ENCODE results near the gene CAMTA1.

The CAMTA1 gene

DNA sequence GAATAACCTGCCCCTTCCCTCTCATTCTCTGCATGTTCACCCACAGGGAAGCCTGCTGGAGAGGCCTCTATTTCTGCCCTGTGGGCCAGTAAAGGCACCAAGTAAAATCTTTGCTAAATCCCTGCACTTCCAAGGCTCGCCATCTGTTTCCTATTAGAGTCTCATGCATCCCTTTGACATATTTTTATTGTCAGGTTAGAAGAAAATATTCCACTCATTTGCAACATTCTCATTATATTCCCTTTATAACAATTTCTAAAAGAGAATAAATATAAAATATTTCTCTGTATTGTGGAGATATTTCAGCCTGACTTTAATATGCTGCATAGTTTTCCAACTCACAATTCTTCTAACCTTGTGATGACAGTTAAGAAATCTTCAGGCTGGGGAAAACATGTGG lies 645.4 kb downstream of the CAMTA1 start:
- DNase-seq (ENCODE audit: low read depth) = no peak
- TF ChIP-seq CTCF (IDR thresholded peaks at IDR 0.05; ENCODE audit: insufficient read depth, low read depth, low read length, missing control alignments) = no peak
- H3K4me3 ChIP-seq (ENCODE audit: low read depth, low read length) = no peak overlapping the region

DNA sequence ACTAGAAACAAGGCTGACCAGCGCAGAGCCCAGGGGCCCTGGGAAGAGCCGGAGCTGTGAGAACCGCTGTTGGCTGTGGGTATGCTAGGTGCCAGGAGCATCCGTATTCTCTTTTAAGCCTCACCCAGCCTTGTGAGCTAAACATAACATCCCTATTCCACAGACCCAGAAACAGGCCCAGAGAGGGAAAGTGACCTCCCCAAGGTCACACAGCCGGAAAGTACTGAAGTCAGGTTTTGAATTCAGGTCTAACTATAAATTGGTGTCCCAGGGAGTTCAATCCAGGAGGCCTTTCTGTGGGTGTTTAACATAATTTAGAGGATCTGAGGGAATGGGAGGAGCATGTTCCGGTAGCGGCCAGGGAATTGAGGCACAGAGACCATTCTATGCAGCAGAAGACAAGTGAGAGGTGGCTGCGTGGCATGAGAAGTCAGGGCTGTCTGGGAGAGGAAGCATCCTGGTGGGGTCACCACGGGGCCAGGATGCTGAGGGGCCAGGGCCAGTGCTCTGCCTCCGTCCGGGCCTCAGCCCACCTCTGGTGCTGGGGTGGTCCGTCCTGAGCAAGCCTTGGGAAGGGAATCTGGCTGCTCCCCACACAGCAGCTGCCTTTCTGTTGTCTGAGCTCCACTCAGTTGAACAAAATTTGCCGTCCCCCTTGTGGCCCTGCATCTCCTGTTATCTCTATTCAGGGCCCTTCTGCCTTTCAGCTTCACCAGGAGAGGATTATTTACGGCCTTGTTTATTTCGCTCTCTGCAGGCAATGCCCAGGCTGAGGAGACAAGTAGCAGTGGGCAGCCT lies 647.0 kb downstream of the CAMTA1 start:
- no peak for TF ChIP-seq CTCF (IDR thresholded peaks at IDR 0.05; ENCODE audit: insufficient read depth, low read depth, low read length, missing control alignments)
- H3K4me3 ChIP-seq (ENCODE audit: low read depth, low read length) = no peak overlapping the region
- DNase-seq (ENCODE audit: low read depth) = no peak

DNA sequence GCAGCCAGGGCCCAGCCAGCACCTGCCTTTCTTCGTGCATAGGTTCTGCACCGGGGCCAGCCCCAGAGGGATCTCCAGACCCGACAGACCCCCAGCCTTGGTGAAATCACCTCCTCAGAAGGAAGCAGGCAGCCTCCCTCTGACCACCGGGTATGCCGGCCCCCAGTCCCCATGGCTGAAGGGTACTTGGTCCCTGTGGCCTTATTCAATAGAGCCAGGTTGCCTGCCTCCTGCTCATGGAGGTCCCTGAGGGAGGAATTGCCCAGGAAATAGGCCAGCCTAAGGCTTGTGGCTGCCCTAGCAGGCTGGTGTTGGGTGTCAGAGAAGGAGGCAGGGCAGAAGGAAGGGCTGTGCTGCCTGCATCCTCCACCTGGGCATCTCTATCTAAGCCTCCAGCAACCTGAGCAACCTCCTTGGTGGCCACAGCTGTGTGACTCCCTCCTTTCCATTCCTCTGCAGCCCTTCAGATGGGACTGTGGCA lies 647.7 kb downstream of the CAMTA1 start:
- no peak for TF ChIP-seq CTCF (IDR thresholded peaks at IDR 0.05; ENCODE audit: insufficient read depth, low read depth, low read length, missing control alignments)
- no peak overlapping the region for H3K4me3 ChIP-seq (ENCODE audit: low read depth, low read length)
- DNase-seq (ENCODE audit: low read depth) = no peak

DNA sequence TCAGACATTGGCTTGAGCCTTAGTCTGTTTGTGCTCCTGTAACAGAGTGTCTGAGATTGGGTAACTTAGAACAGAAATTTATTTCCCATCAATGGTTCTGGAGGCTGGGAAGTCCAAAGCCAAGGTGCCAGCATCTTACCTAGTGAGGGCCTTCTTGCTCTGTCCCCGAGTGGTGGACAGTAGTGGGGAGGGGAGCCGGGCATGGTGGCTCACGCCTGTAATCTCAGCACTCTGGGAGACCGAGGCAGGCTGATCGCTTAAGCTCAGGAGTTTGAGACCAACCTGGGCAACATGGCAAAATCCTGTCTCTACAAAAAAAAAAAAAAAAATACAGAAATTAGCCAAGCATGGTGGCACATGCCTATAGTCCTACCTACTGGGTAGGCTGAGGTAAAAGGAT lies 649.3 kb downstream of the CAMTA1 start:
- TF ChIP-seq CTCF (IDR thresholded peaks at IDR 0.05; ENCODE audit: insufficient read depth, low read depth, low read length, missing control alignments) = no peak

DNA sequence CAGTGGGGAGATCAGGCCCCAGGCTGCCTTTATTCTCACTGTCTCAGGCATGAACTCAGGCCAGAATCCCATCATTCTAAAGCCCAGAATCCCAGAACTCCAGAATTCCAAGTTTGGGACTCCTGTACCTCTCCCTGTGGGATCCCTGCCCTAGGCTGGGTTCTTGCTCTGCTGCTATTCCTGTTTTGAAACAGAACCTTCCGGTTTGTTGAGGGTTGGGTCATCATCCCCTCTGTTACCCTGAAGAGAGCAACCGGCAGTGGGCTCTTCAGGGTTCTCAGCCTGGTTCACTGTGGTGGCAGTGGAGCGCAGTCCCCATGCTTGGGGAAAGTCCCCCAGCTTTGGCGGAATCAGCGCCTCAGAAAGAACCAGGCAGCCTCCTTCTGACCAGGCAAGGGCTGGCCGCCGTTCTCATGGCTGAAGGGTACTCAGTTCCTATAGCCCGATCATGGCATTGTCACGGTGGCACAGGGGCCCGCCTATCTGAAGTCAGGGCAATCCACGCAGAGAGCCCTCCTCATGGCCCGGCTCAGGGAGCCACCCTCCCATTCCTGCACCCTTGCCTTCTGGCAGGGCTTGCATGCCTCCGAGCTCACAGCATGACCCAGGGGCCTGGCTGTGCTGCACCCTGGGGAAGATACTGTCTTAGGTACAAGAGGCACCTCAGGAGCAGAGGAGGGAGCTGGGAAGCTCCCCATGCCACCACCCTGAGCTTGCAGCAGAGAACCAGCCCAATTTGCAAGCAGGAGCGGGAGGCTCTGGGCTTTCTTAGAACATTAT lies 650.2 kb downstream of the CAMTA1 start:
- TF ChIP-seq CTCF (IDR thresholded peaks at IDR 0.05; ENCODE audit: insufficient read depth, low read depth, low read length, missing control alignments) = no peak
- DNase-seq (ENCODE audit: low read depth) = no peak

More for the DNA sequence above, 649.3 kb downstream of the CAMTA1 start:
- no peak for DNase-seq (ENCODE audit: low read depth)
- H3K4me3 ChIP-seq (ENCODE audit: low read depth, low read length) = no peak overlapping the region

GRCh38 chr1:7436056-7437005 lies 651.1 kb downstream of the CAMTA1 start:
- TF ChIP-seq CTCF (IDR thresholded peaks at IDR 0.05; ENCODE audit: insufficient read depth, low read depth, low read length, missing control alignments) = no peak
- no peak for DNase-seq (ENCODE audit: low read depth)
- H3K4me3 ChIP-seq (ENCODE audit: low read depth, low read length) = no peak overlapping the region

More for the DNA sequence above, 650.2 kb downstream of the CAMTA1 start:
- no peak overlapping the region for H3K4me3 ChIP-seq (ENCODE audit: low read depth, low read length)

Measured in GM12865 (cell line).